ENCODE measurements around the gene MRPL1. TPM values are rescaled to one million over a fixed set of nuclear protein-coding genes. Genes with fewer than 3 reads are reported as not detected.

MRPL1 gene
- total and polyA plus RNA-seq, 9 of the 15 experiments (the other 6 are each of a cell fraction or from before 2014, with no cell fraction given): 38.4 to 75.7 (median 63.7) TPM

DNA sequence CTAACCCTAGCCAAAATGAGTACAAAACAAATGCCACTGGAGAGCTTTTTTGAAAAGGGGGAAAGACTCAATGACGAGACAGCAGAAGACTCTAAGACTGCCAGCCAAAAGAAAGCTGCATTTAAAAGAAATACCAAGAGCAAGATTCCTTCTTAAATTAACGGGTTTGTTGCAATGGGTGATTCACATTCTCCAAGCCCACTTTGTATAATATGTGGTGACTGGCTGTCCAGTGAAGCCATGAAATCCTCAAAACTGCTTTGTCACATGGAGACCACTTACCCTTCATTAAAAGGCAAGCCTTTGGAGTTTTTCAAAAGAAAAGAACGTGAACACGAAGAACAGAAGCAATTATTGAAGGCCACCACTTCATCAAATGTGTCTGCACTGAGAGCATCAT lies 68.2 kb downstream of the MRPL1 start:
- no peak overlapping the region for H2AFZ ChIP-seq (ENCODE audit: low read depth, low read length)
- H4K20me1 ChIP-seq (replicated peaks; ENCODE audit: control insufficient read depth, insufficient read depth, low read length): no peaks in the 10 kb centered on the region
- 92% methylated on average over 4 of the region's 4 CpGs for WGBS (ENCODE audit: insufficient coverage, low coverage, missing lambda C conversion rate)
- H3K79me2 ChIP-seq (ENCODE audit: control insufficient read depth, insufficient read depth, low read length): no peaks in the 10 kb centered on the region
- no peak overlapping the region for H3K4me3 ChIP-seq
- no peaks in the 10 kb centered on the region for H3K4me1 ChIP-seq (replicated peaks in 1 of 2; ENCODE audit: control insufficient read depth in 2 of 2, insufficient read depth in 2 of 2, low read length in 2 of 2)
- H3K9ac ChIP-seq (ENCODE audit: insufficient read depth in 1 of 2, low read depth in 2 of 2, low read length in 2 of 2): no peak overlapping the region
- H3K4me2 ChIP-seq (ENCODE audit: insufficient read depth, low read length): no peak overlapping the region
- no peaks in the 10 kb centered on the region for H3K27me3 ChIP-seq (ENCODE audit: control insufficient read depth in 2 of 2, insufficient read depth in 2 of 2, low read length in 2 of 2)
- BruUV-seq (replicated peaks): no TSS peak
- ATAC-seq (no peak), FAIRE-seq (no peak), DNase-seq (ENCODE audit: extremely low read depth in 1 of 4, low spot score in 3 of 4) (no peak)
- no peak overlapping the region for H3K27ac ChIP-seq (ENCODE audit: extremely low read depth, low read depth, low read length)
- in situ Hi-C loops (cut with MboI) (no loop called here), intact Hi-C loops (cut with micrococcal nuclease) (no loop called here)
- TF ChIP-seq ZNF436 (CRISPR knock-in tag; IDR thresholded peaks at IDR 0.05) (no peak), MXD1 (CRISPR knock-in tag; IDR thresholded peaks at IDR 0.05; ENCODE audit: borderline replicate concordance, poor library complexity, severe bottlenecking) (no peak), NFE2 (IDR thresholded peaks at IDR 0.05; ENCODE audit: low read depth) (no peak), SMARCC2 (IDR thresholded peaks at IDR 0.05; ENCODE audit: low read depth) (no peak), KAT7 (CRISPR knock-in tag; IDR thresholded peaks at IDR 0.05; ENCODE audit: borderline replicate concordance) (no peak), MIER1 (IDR thresholded peaks at IDR 0.05; ENCODE audit: low read depth) (no peak), SMAD2 (IDR thresholded peaks at IDR 0.05; ENCODE audit: low read depth, low read length) (no peak), E2F3 (CRISPR knock-in tag; IDR thresholded peaks at IDR 0.05) (no peak), TBL1XR1 (IDR thresholded peaks at IDR 0.05; ENCODE audit: low read length in 2 of 2) (no peak), RBFOX2 (IDR thresholded peaks at IDR 0.05; ENCODE audit: low read depth, low read length) (no peak), LEF1 (IDR thresholded peaks at IDR 0.05) (no peak)
- TF ChIP-seq, protein P1, sequence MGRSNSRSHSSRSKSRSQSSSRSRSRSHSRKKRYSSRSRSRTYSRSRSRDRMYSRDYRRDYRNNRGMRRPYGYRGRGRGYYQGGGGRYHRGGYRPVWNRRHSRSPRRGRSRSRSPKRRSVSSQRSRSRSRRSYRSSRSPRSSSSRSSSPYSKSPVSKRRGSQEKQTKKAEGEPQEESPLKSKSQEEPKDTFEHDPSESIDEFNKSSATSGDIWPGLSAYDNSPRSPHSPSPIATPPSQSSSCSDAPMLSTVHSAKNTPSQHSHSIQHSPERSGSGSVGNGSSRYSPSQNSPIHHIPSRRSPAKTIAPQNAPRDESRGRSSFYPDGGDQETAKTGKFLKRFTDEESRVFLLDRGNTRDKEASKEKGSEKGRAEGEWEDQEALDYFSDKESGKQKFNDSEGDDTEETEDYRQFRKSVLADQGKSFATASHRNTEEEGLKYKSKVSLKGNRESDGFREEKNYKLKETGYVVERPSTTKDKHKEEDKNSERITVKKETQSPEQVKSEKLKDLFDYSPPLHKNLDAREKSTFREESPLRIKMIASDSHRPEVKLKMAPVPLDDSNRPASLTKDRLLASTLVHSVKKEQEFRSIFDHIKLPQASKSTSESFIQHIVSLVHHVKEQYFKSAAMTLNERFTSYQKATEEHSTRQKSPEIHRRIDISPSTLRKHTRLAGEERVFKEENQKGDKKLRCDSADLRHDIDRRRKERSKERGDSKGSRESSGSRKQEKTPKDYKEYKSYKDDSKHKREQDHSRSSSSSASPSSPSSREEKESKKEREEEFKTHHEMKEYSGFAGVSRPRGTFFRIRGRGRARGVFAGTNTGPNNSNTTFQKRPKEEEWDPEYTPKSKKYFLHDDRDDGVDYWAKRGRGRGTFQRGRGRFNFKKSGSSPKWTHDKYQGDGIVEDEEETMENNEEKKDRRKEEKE (IDR thresholded peaks at IDR 0.05; ENCODE audit: borderline replicate concordance in 1 of 2, control insufficient read depth in 1 of 2, low read depth in 2 of 2, low read length in 1 of 2): no peak
- H3K9me3 ChIP-seq (replicated peaks; ENCODE audit: control insufficient read depth, insufficient read depth, low read depth, low read length): no peaks in the 10 kb centered on the region
- peaks cover 14% of the 10 kb centered on the region; the same call in 2 of the 3 replicates for H3K36me3 ChIP-seq (ENCODE audit: control insufficient read depth, insufficient read depth, low read length)
- POLR2A ChIA-PET: interaction anchor here (0.7 kb wide), 1 partner anchor 68 kb away, joined by 3 read pairs; the partner anchor contains the start of gene MRPL1
- no peaks in the 10 kb centered on the region for H3K9me1 ChIP-seq (ENCODE audit: control insufficient read depth, insufficient read depth, low read length)
- CTCF ChIA-PET (ENCODE audit: low intra/inter-chr PET ratio): no interaction called here

Data from K562 (cell line).